LNCaP clone FGC (cell line): Measurements from ENCODE around the gene HIVEP3.

Source experiments
- DNase-seq: peaks from one replicate; pipeline ENCODE4 v3.0.0-alpha.2; 2011; ENCODE audit warnings: low read depth
- H3K4me3 ChIP-seq: 2 replicates; pipeline ENCODE4 v1.5.1; 2011; ENCODE audit warnings: mild to moderate bottlenecking, low read depth, low read length, control low read depth
- CTCF ChIP-seq: IDR thresholded peaks from 2 replicates; pipeline ENCODE4 v1.5.1; 2012; ENCODE audit warnings: mild to moderate bottlenecking; ENCODE audit not compliant: control insufficient read depth, insufficient read depth; ENCODE audit errors: extremely low read depth

HIVEP3 gene

GRCh38 chr1:41646186-41646585, 272.5 kb downstream of the HIVEP3 start:
- H3K4me3 ChIP-seq: no peak overlapping the region
- DNase-seq: no peak
- no peak for TF ChIP-seq CTCF

- TF ChIP-seq CTCF: no peak
- DNase-seq: no peak
- H3K4me3 ChIP-seq: no peak overlapping the region
Observed at GRCh38 chr1:41645062-41645461, 273.7 kb downstream of the HIVEP3 start.

- no peak for TF ChIP-seq CTCF
- no peak overlapping the region for H3K4me3 ChIP-seq
- no peak for DNase-seq
Observed at GRCh38 chr1:41642922-41643821, 275.6 kb downstream of the HIVEP3 start.

GRCh38 chr1:41641941-41642527, 276.7 kb downstream of the HIVEP3 start:
- H3K4me3 ChIP-seq: no peak overlapping the region
- DNase-seq: no peak
- TF ChIP-seq CTCF: no peak

- no peak overlapping the region for H3K4me3 ChIP-seq
- no peak for DNase-seq
- no peak for TF ChIP-seq CTCF
Observed at GRCh38 chr1:41641475-41641814, 277.3 kb downstream of the HIVEP3 start.

GRCh38 chr1:41640756-41641474, 277.8 kb downstream of the HIVEP3 start:
- no peak overlapping the region for H3K4me3 ChIP-seq
- DNase-seq: no peak
- no peak for TF ChIP-seq CTCF
